Fibroblast of villous mesenchyme (primary cell): ENCODE data around the gene TCF3. TPM values are rescaled to one million over a fixed set of nuclear protein-coding genes. Genes with fewer than 3 reads are reported as not detected.
A peak's percentile ranks its signal among the peaks of the same experiment; 100 is the strongest.

ENCODE experiments used
- DNase-seq: peaks from one replicate; pipeline ENCODE4 v3.0.0-alpha.2; 2010; ENCODE audit warnings: low read depth
- H3K4me3 ChIP-seq: 2 replicates; pipeline ENCODE4 v1.5.1; 2011; ENCODE audit warnings: low read depth, mild to moderate bottlenecking, low read length
- CTCF ChIP-seq: IDR thresholded peaks from 2 replicates; pipeline ENCODE4 v1.5.1; 2012; ENCODE audit warnings: low read depth, mild to moderate bottlenecking, low read length; ENCODE audit not compliant: insufficient read depth
- total RNA-seq: library from RNA; depleted of rRNA; stranded (reverse); fragments of >200 nt; gene quantifications from 2 replicates; pipeline ENCODE4 v1.2.3, GENCODE V29; 2012

The TCF3 gene
- total RNA-seq, 1 donor: 57.0 TPM

GRCh38 chr19:1649706-1650649, 2.4 kb downstream of the TCF3 start:
- H3K4me3 ChIP-seq: peak overlapping the region; percentile 77
- DNase-seq: no peak
- TF ChIP-seq CTCF: no peak

GRCh38 chr19:1648920-1649541, 3.4 kb downstream of the TCF3 start:
- H3K4me3 ChIP-seq: no peak overlapping the region
- no peak for TF ChIP-seq CTCF
- DNase-seq: no peak

GRCh38 chr19:1648459-1648849, 4.0 kb downstream of the TCF3 start:
- H3K4me3 ChIP-seq: no peak overlapping the region
- TF ChIP-seq CTCF: no peak
- no peak for DNase-seq

GRCh38 chr19:1647501-1648458, 4.6 kb downstream of the TCF3 start:
- H3K4me3 ChIP-seq: no peak overlapping the region
- TF ChIP-seq CTCF: no peak
- DNase-seq: no peak

GRCh38 chr19:1646659-1647453, 5.6 kb downstream of the TCF3 start:
- no peak overlapping the region for H3K4me3 ChIP-seq
- DNase-seq: no peak
- no peak for TF ChIP-seq CTCF

GRCh38 chr19:1646149-1646548, 6.3 kb downstream of the TCF3 start:
- no peak for TF ChIP-seq CTCF
- DNase-seq: no peak
- no peak overlapping the region for H3K4me3 ChIP-seq
